K562 (cell line): ENCODE data around the gene ANAPC16. TPM values are rescaled to one million over a fixed set of nuclear protein-coding genes. Genes with fewer than 3 reads are reported as not detected.
A peak's percentile ranks its signal among the peaks of the same experiment; 100 is the strongest.

ENCODE experiments used
- EP300 ChIP-seq: IDR thresholded peaks from 2 replicates; pipeline ENCODE4 v1.6.1; 2012; ENCODE audit warnings: low read length, improper control_type of control experiment
- HCFC1 ChIP-seq: IDR thresholded peaks from 2 replicates; pipeline ENCODE4 v1.6.1; 2012; ENCODE audit warnings: low read depth, low read length, improper control_type of control experiment
- HNRNPL ChIP-seq: fragments of 200-400 bp; formaldehyde crosslinking; IDR thresholded peaks from 2 replicates; pipeline ENCODE4 v1.6.1; 2017; ENCODE audit warnings: low read depth, mild to moderate bottlenecking, low read length
- KDM2B ChIP-seq: fragments of 250-450 bp; sonication (Bioruptor Pico); IDR thresholded peaks from 2 replicates; pipeline ENCODE4 v1.8.0; 2021; ENCODE audit warnings: mild to moderate bottlenecking, moderate library complexity
- MTA2 ChIP-seq: fragments of 450-650 bp; IDR thresholded peaks from 2 replicates; pipeline ENCODE4 v1.6.1; 2016; ENCODE audit warnings: low read depth
- POLR2AphosphoS5 ChIP-seq: IDR thresholded peaks from 2 replicates; pipeline ENCODE4 v1.6.1; 2011; ENCODE audit warnings: mild to moderate bottlenecking, low read depth, low read length, moderate library complexity; ENCODE audit not compliant: control insufficient read depth, insufficient read depth
- ZNF224 ChIP-seq: sonication (generic); formaldehyde crosslinking; IDR thresholded peaks from 2 replicates; pipeline ENCODE4 v1.8.0; 2022; ENCODE audit warnings: mild to moderate bottlenecking, missing genetic modification reagents
- polyA plus RNA-seq, 8 experiments: library from polyadenylated mRNA; depleted of rRNA in 4 of 8; stranded (reverse) in 5 of 8; unstranded in 3 of 8; fragments of >200 nt; fragmentation: Nextera tagmentation in 2 of 8; fragmentation: Illumina TruSeq in 1 of 8; extraction: Ambion mirVana in 2 of 8; extraction: Trizol in 1 of 8; gene quantifications; 2 replicates each; pipeline versions ENCODE4 v1.2.1 to v1.2.3, GENCODE V29; 2011 to 2014; ENCODE audit warnings: inconsistent platforms in 1 of 8, missing spikeins in 1 of 8
- total RNA-seq, 7 experiments: library from RNA; depleted of rRNA in 6 of 7; stranded (reverse); fragments of >200 nt in 6 of 7; fragmentation: Illumina TruSeq in 2 of 7; extraction: Trizol in 2 of 7; gene quantifications; 2 replicates each; pipeline versions ENCODE4 v1.2.1 to v1.2.3, GENCODE V29; 2011 to 2021; ENCODE audit warnings: low replicate concordance in 1 of 7
- TF ChIP-seq, protein P1 (sequence below): fragments of 250-450 bp; sonication (Bioruptor Pico); IDR thresholded peaks from 2 replicates; pipeline ENCODE4 v1.4.0; 2020; ENCODE audit warnings: mild to moderate bottlenecking, moderate library complexity, borderline replicate concordance
- TF ChIP-seq, protein P2 (sequence below): fragments of 450-650 bp; IDR thresholded peaks from 2 replicates; pipeline ENCODE4 v1.6.1; 2017; ENCODE audit warnings: antibody characterized with exemption, mild to moderate bottlenecking
- TF ChIP-seq, protein P3 (sequence below): fragments of 450-650 bp; IDR thresholded peaks from 2 replicates; pipeline ENCODE4 v1.7.1; 2018; ENCODE audit warnings: mild to moderate bottlenecking, low read depth; ENCODE audit not compliant: partially characterized antibody
- TF ChIP-seq, protein P4 (sequence below): sonication (generic); formaldehyde crosslinking; IDR thresholded peaks from 2 replicates; pipeline ENCODE4 v1.8.0; 2022; ENCODE audit warnings: mild to moderate bottlenecking, missing genetic modification reagents

ANAPC16 gene
- total and polyA plus RNA-seq, 9 of the 15 experiments (the other 6 are each of a cell fraction or from before 2014, with no cell fraction given) = 42.6 to 208 (median 108) TPM

DNA sequence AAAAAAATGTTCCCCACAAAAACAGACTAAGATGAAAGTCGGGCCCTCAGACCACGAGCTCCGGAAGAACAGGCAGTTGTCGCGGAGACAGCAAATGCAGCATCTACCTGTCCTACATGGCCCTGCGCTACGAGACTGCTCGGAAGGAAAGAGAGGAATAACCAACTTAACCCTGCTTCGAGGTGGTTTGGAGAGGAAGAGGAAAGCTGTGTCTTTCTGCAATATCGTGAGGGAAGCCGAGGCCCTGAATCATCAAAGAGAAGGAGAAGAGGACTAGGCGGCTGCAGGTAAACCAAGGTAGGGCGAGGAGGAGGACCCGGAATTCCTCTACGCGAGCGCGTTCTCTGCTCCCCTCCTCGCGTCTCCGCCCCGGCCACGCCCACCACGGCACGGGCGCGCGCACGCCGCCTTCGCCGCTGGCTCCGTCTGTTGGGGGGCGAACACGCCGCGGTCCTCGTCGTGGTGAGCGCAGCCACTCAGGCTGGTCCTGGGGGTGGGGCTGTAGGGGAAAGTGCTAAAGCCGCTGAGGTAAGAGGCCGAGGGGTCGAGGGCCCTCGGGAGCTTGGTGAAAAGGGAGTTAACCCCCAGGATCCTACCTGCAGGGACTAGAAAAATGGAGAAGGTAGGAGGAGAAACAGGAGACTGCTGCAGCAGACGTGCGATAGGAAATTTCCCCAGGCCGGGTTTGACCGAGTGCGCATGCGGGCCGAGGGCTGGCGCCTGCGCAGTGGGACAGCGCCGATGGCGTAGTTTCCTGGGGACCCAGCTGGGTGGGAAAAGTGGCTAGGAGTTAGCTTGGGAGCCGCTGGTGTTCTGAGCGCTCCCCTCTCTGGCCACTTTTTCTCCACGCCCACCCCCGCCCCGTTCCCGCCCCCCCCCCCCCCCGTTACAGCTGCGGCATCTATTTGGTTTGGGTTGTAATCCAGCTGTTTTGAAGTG, at the start of gene ANAPC16, which contains the start of gene ASCC1 (continued):
- peak; percentile 22; the same call in 1 of the 2 replicates for TF ChIP-seq EP300
- peak; percentile 46; the same call in 1 of the 2 replicates for TF ChIP-seq HCFC1
- TF ChIP-seq ZNF224 (CRISPR knock-in tag) = no peak
- TF ChIP-seq KDM2B = 0 out of 2 replicates have a peak, but pooled peaks have one; percentile 55
- TF ChIP-seq MTA2 = no peak
- TF ChIP-seq, protein P1, sequence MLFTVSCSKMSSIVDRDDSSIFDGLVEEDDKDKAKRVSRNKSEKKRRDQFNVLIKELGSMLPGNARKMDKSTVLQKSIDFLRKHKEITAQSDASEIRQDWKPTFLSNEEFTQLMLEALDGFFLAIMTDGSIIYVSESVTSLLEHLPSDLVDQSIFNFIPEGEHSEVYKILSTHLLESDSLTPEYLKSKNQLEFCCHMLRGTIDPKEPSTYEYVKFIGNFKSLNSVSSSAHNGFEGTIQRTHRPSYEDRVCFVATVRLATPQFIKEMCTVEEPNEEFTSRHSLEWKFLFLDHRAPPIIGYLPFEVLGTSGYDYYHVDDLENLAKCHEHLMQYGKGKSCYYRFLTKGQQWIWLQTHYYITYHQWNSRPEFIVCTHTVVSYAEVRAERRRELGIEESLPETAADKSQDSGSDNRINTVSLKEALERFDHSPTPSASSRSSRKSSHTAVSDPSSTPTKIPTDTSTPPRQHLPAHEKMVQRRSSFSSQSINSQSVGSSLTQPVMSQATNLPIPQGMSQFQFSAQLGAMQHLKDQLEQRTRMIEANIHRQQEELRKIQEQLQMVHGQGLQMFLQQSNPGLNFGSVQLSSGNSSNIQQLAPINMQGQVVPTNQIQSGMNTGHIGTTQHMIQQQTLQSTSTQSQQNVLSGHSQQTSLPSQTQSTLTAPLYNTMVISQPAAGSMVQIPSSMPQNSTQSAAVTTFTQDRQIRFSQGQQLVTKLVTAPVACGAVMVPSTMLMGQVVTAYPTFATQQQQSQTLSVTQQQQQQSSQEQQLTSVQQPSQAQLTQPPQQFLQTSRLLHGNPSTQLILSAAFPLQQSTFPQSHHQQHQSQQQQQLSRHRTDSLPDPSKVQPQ = no peak
- TF ChIP-seq HNRNPL = no peak
- TF ChIP-seq, protein P2, sequence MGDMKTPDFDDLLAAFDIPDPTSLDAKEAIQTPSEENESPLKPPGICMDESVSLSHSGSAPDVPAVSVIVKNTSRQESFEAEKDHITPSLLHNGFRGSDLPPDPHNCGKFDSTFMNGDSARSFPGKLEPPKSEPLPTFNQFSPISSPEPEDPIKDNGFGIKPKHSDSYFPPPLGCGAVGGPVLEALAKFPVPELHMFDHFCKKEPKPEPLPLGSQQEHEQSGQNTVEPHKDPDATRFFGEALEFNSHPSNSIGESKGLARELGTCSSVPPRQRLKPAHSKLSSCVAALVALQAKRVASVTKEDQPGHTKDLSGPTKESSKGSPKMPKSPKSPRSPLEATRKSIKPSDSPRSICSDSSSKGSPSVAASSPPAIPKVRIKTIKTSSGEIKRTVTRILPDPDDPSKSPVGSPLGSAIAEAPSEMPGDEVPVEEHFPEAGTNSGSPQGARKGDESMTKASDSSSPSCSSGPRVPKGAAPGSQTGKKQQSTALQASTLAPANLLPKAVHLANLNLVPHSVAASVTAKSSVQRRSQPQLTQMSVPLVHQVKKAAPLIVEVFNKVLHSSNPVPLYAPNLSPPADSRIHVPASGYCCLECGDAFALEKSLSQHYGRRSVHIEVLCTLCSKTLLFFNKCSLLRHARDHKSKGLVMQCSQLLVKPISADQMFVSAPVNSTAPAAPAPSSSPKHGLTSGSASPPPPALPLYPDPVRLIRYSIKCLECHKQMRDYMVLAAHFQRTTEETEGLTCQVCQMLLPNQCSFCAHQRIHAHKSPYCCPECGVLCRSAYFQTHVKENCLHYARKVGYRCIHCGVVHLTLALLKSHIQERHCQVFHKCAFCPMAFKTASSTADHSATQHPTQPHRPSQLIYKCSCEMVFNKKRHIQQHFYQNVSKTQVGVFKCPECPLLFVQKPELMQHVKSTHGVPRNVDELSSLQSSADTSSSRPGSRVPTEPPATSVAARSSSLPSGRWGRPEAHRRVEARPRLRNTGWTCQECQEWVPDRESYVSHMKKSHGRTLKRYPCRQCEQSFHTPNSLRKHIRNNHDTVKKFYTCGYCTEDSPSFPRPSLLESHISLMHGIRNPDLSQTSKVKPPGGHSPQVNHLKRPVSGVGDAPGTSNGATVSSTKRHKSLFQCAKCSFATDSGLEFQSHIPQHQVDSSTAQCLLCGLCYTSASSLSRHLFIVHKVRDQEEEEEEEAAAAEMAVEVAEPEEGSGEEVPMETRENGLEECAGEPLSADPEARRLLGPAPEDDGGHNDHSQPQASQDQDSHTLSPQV = peak; percentile 56; the same call in 1 of the 2 replicates
- TF ChIP-seq, protein P3, sequence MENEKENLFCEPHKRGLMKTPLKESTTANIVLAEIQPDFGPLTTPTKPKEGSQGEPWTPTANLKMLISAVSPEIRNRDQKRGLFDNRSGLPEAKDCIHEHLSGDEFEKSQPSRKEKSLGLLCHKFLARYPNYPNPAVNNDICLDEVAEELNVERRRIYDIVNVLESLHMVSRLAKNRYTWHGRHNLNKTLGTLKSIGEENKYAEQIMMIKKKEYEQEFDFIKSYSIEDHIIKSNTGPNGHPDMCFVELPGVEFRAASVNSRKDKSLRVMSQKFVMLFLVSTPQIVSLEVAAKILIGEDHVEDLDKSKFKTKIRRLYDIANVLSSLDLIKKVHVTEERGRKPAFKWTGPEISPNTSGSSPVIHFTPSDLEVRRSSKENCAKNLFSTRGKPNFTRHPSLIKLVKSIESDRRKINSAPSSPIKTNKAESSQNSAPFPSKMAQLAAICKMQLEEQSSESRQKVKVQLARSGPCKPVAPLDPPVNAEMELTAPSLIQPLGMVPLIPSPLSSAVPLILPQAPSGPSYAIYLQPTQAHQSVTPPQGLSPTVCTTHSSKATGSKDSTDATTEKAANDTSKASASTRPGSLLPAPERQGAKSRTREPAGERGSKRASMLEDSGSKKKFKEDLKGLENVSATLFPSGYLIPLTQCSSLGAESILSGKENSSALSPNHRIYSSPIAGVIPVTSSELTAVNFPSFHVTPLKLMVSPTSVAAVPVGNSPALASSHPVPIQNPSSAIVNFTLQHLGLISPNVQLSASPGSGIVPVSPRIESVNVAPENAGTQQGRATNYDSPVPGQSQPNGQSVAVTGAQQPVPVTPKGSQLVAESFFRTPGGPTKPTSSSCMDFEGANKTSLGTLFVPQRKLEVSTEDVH = peak; percentile 79
- TF ChIP-seq POLR2AphosphoS5 = peak; percentile 95
- TF ChIP-seq, protein P4, sequence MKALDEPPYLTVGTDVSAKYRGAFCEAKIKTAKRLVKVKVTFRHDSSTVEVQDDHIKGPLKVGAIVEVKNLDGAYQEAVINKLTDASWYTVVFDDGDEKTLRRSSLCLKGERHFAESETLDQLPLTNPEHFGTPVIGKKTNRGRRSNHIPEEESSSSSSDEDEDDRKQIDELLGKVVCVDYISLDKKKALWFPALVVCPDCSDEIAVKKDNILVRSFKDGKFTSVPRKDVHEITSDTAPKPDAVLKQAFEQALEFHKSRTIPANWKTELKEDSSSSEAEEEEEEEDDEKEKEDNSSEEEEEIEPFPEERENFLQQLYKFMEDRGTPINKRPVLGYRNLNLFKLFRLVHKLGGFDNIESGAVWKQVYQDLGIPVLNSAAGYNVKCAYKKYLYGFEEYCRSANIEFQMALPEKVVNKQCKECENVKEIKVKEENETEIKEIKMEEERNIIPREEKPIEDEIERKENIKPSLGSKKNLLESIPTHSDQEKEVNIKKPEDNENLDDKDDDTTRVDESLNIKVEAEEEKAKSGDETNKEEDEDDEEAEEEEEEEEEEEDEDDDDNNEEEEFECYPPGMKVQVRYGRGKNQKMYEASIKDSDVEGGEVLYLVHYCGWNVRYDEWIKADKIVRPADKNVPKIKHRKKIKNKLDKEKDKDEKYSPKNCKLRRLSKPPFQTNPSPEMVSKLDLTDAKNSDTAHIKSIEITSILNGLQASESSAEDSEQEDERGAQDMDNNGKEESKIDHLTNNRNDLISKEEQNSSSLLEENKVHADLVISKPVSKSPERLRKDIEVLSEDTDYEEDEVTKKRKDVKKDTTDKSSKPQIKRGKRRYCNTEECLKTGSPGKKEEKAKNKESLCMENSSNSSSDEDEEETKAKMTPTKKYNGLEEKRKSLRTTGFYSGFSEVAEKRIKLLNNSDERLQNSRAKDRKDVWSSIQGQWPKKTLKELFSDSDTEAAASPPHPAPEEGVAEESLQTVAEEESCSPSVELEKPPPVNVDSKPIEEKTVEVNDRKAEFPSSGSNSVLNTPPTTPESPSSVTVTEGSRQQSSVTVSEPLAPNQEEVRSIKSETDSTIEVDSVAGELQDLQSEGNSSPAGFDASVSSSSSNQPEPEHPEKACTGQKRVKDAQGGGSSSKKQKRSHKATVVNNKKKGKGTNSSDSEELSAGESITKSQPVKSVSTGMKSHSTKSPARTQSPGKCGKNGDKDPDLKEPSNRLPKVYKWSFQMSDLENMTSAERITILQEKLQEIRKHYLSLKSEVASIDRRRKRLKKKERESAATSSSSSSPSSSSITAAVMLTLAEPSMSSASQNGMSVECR (CRISPR knock-in tag) = peak; percentile 62; the same call in 1 of the 2 replicates
